Keratinocyte (primary cell): ENCODE results near the gene SLK. TPM values are rescaled to one million over a fixed set of nuclear protein-coding genes. Genes with fewer than 3 reads are reported as not detected.

Source experiments
- DNase-seq: peaks from one replicate; pipeline ENCODE4 v3.0.0-alpha.2; 2011; ENCODE audit warnings: low read depth, missing footprints, low spot score
- FAIRE-seq: peaks from 2 replicates; lab custom pipeline; 2011; peaks lifted over from hg19 to GRCh38; lab: Jason Lieb, UNC
- H2AFZ ChIP-seq: 2 replicates; pipeline ENCODE4 v1.6.0; 2012; ENCODE audit warnings: low read length, control low read depth, inconsistent platforms; ENCODE audit not compliant: control insufficient read depth
- H3K27ac ChIP-seq: 2 replicates; pipeline ENCODE4 v1.5.1; 2011; ENCODE audit warnings: low read length; ENCODE audit not compliant: control insufficient read depth, insufficient read depth
- H3K27me3 ChIP-seq: 3 replicates; pipeline ENCODE4 v1.6.0; 2011; ENCODE audit warnings: low read length; ENCODE audit not compliant: control insufficient read depth, insufficient read depth; ENCODE audit errors: extremely low read depth
- H3K36me3 ChIP-seq, 2 experiments: 2 replicates in 1 of 2; 3 replicates in 1 of 2; pipeline ENCODE4 v1.5.1; 2011; ENCODE audit warnings: low read length in 2 of 2, mild to moderate bottlenecking in 1 of 2; ENCODE audit not compliant: control insufficient read depth in 2 of 2, insufficient read depth in 2 of 2; ENCODE audit errors: extremely low read depth in 1 of 2
- H3K4me1 ChIP-seq: 3 replicates; pipeline ENCODE4 v1.5.1; 2011; ENCODE audit warnings: low read length; ENCODE audit not compliant: control insufficient read depth, insufficient read depth; ENCODE audit errors: extremely low read depth
- H3K4me2 ChIP-seq: 3 replicates; pipeline ENCODE4 v1.6.0; 2011; ENCODE audit warnings: low read depth, low read length; ENCODE audit not compliant: control insufficient read depth, insufficient read depth; ENCODE audit errors: extremely low read depth
- H3K4me3 ChIP-seq, 3 experiments: fragments of 200-600 bp in 1 of 3; sonication (generic) in 1 of 3; 2 replicates in 2 of 3; 3 replicates in 1 of 3; pipeline ENCODE4 v1.5.1; 2011 to 2016; ENCODE audit warnings: low read length in 3 of 3, mild to moderate bottlenecking in 3 of 3, control low read depth in 2 of 3, inconsistent platforms in 1 of 3, low read depth in 1 of 3, mixed read lengths in 1 of 3, mixed run types in 1 of 3, moderate library complexity in 1 of 3; ENCODE audit not compliant: control insufficient read depth in 2 of 3, insufficient read depth in 2 of 3; ENCODE audit errors: extremely low read depth in 1 of 3
- H3K79me2 ChIP-seq: 2 replicates; pipeline ENCODE4 v1.6.0; 2012; ENCODE audit warnings: low read length; ENCODE audit not compliant: control insufficient read depth, insufficient read depth
- H3K9ac ChIP-seq: 3 replicates; pipeline ENCODE4 v1.6.0; 2011; ENCODE audit warnings: low read length; ENCODE audit not compliant: control insufficient read depth, insufficient read depth; ENCODE audit errors: extremely low read depth
- H3K9me1 ChIP-seq: 3 replicates; pipeline ENCODE4 v1.6.0; 2011; ENCODE audit warnings: low read length; ENCODE audit not compliant: control insufficient read depth, insufficient read depth; ENCODE audit errors: extremely low read depth
- H3K9me3 ChIP-seq: 2 replicates; pipeline ENCODE4 v1.5.1; 2012; ENCODE audit warnings: low read depth, low read length; ENCODE audit not compliant: control insufficient read depth
- H4K20me1 ChIP-seq: 3 replicates; pipeline ENCODE4 v1.6.0; 2011; ENCODE audit warnings: low read length; ENCODE audit not compliant: control insufficient read depth, insufficient read depth; ENCODE audit errors: extremely low read depth
- EZH2 ChIP-seq: IDR thresholded peaks from one replicate; pipeline ENCODE4 v1.6.1; 2012; ENCODE audit warnings: inconsistent platforms, mild to moderate bottlenecking, low read length, moderate library complexity
- dilution Hi-C: fragments of 300-500 bp; cut with MboI; formaldehyde crosslinking; loops from one replicate; pipeline ENCODE4 v1.7.0; 2020; ENCODE audit warnings: low sequenced_read_pairs; ENCODE audit not compliant: extremely low pct_ligation_motif_present
- polyA plus RNA-seq, 5 experiments: library from polyadenylated mRNA; depleted of rRNA in 3 of 5; stranded (reverse) in 3 of 5; stranded (forward) in 1 of 5; unstranded in 1 of 5; fragments of >200 nt; gene quantifications; 1 replicate in 1 of 5; 2 replicates in 3 of 5; 3 replicates in 1 of 5; pipeline versions ENCODE4 v1.2.1 to v1.2.3, GENCODE V29; 2011 to 2012; ENCODE audit warnings: missing spikeins in 2 of 5, low read depth in 1 of 5, low replicate concordance in 1 of 5
- TF ChIP-seq, protein P1 (sequence below), 3 experiments: IDR thresholded peaks in 1 of 3; conservative IDR thresholded peaks in 1 of 3; optimal IDR thresholded peaks in 1 of 3; 2 replicates in 2 of 3; 3 replicates in 1 of 3; pipeline versions ENCODE3 to v1.5.1; 2011; ENCODE audit warnings: low read length in 3 of 3, mild to moderate bottlenecking in 3 of 3, moderate library complexity in 2 of 3, control low read depth in 1 of 3, inconsistent platforms in 1 of 3; ENCODE audit not compliant: insufficient read depth in 2 of 3; ENCODE audit errors: extremely low read depth in 1 of 3

The SLK gene
- polyA plus RNA-seq, 1 donor (not counting 4 experiments of a cell fraction or from before 2014, with no cell fraction given) = 36.7 TPM

DNA sequence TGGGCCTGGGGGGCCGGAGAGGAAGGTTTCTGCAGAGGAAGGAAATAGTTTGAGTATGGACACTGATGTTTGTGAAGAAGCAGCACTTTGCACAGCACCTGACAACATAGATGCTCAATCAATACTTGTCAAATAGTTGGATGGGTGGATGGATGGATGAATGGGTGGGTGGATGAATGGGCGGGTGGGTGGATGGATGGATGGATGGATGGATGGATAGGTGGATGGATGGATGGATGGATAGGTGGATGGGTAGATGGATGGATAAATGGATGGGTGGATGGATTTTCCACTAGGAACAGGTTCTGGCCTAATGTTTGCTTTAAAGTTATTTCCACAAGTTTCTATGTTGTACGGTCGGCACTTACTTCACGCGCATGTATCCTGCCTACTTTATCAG is 73.4 kb downstream of the SLK start:
- H2AFZ ChIP-seq = no peak overlapping the region

DNA sequence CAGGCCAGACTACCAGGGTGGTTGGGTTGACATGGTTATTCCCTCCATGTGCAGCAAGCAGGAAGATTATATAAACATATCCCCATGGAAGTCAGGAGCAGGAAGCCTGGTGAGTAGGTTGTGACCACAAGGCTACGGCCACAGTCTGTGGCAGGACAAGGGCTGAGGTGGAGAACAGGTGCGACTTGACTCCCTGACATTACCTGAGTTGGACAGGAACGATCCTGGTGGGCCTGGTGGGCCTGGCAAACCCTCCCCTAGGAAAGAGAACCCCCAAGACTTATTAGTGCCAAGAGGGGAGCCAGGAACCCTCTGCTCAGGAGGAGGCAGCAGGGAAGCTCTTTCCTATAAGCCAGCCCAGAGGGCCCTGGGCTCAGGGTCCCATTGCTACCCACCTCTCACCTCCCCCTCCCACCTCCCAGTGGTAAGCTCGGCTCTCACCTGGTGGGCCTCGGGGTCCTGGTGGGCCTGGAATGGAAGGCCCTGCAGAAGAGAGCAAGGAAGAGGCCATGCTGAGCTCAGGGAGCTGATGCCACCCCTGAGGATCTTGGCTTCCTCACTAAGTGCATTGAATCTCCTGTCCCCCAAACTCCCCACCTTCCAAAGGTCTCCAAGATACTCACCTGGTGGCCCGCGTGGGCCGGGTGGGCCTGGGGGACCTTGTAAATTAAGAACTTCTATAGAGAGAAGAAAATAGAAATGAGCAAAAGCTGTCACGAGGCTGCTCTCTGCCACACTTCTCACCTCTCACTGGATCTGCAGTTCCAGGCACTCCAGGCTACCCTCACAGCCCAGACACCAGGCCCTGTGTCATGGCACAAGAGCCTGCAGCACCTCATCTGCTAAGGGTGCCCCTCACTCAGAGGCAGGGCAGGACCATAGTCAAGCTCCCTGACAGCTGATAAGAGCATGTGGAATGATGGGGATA is 74.2 kb downstream of the SLK start:
- FAIRE-seq = no peak

More for the DNA sequence above, 73.4 kb downstream of the SLK start:
- FAIRE-seq (no peak), DNase-seq (no peak)
- no peak overlapping the region for H3K4me3 ChIP-seq
- H3K9me1 ChIP-seq = no peaks in the 10 kb centered on the region
- H4K20me1 ChIP-seq = no peaks in the 10 kb centered on the region
- no peaks in the 10 kb centered on the region for H3K27me3 ChIP-seq
- no peak overlapping the region for H3K27ac ChIP-seq
- dilution Hi-C loops = no loop called here
- peaks cover 1% of the 10 kb centered on the region for H3K79me2 ChIP-seq
- H3K36me3 ChIP-seq = peaks cover 81 to 92% of the 10 kb centered on the region in 2 experiments
- H3K9ac ChIP-seq = no peak overlapping the region
- H3K4me2 ChIP-seq = no peak overlapping the region
- no peaks in the 10 kb centered on the region for H3K4me1 ChIP-seq
- H3K9me3 ChIP-seq = no peaks in the 10 kb centered on the region
- TF ChIP-seq, protein P1, sequence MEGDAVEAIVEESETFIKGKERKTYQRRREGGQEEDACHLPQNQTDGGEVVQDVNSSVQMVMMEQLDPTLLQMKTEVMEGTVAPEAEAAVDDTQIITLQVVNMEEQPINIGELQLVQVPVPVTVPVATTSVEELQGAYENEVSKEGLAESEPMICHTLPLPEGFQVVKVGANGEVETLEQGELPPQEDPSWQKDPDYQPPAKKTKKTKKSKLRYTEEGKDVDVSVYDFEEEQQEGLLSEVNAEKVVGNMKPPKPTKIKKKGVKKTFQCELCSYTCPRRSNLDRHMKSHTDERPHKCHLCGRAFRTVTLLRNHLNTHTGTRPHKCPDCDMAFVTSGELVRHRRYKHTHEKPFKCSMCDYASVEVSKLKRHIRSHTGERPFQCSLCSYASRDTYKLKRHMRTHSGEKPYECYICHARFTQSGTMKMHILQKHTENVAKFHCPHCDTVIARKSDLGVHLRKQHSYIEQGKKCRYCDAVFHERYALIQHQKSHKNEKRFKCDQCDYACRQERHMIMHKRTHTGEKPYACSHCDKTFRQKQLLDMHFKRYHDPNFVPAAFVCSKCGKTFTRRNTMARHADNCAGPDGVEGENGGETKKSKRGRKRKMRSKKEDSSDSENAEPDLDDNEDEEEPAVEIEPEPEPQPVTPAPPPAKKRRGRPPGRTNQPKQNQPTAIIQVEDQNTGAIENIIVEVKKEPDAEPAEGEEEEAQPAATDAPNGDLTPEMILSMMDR (optimal IDR thresholded peaks at IDR 0.05 in 1 of 3, IDR thresholded peaks at IDR 0.05 in 1 of 3, conservative IDR thresholded peaks at IDR 0.05 in 1 of 3; ENCODE audit: extremely low read depth in 1 of 3, insufficient read depth in 2 of 3, low read length in 3 of 3) = no peak
- TF ChIP-seq EZH2 = no peak

More for the DNA sequence above, 74.2 kb downstream of the SLK start:
- no peak overlapping the region for H3K4me3 ChIP-seq
- dilution Hi-C loops = no loop called here
- H3K36me3 ChIP-seq = peaks cover 81 to 92% of the 10 kb centered on the region in 2 experiments
- DNase-seq = no peak
- TF ChIP-seq, protein P1 (optimal IDR thresholded peaks at IDR 0.05 in 1 of 3, IDR thresholded peaks at IDR 0.05 in 1 of 3, conservative IDR thresholded peaks at IDR 0.05 in 1 of 3; ENCODE audit: extremely low read depth in 1 of 3, insufficient read depth in 2 of 3, low read length in 3 of 3) = no peak
- TF ChIP-seq EZH2 = no peak
- no peaks in the 10 kb centered on the region for H3K9me3 ChIP-seq
- H3K4me2 ChIP-seq = no peak overlapping the region
- no peaks in the 10 kb centered on the region for H3K9me1 ChIP-seq
- no peak overlapping the region for H2AFZ ChIP-seq
- no peak overlapping the region for H3K9ac ChIP-seq
- H3K4me1 ChIP-seq = no peaks in the 10 kb centered on the region
- peaks cover 1% of the 10 kb centered on the region for H3K79me2 ChIP-seq
- H3K27ac ChIP-seq = no peak overlapping the region
- H3K27me3 ChIP-seq = no peaks in the 10 kb centered on the region
- H4K20me1 ChIP-seq = no peaks in the 10 kb centered on the region
